IMR-90 (cell line): Measurements from ENCODE around the gene CALHM3. TPM values are rescaled to one million over a fixed set of nuclear protein-coding genes. Genes with fewer than 3 reads are reported as not detected.

Source experiments
- ATAC-seq: fragments of 200-7000 bp; cut with Tn5 transposase; 2 replicates; pipeline ENCODE4 v1.9.1; 2020; ENCODE audit warnings: low read depth, mild to moderate bottlenecking, moderate library complexity
- BruUV-seq: library from RNA; stranded (reverse); fragments of 400-500 nt; replicated peaks from 2 replicates; lab custom pipeline; 2021; lab: Mats Ljungman, UMichigan
- CTCF ChIA-PET: fragments of 300-600 bp; formaldehyde crosslinking; extraction: SDS; loops from one replicate; lab custom pipeline; 2021; ENCODE audit warnings: antibody characterized with exemption; lab: Yijun Ruan, JAX
- POLR2A ChIA-PET: fragments of 300-600 bp; sonication (Branson Sonifier 250); formaldehyde crosslinking; loops from one replicate; lab custom pipeline; 2022; ENCODE audit warnings: antibody characterized with exemption; ENCODE audit not compliant: unreplicated experiment; lab: Charles Lee
- DNase-seq: peaks from one replicate; pipeline ENCODE4 v3.0.0; 2013
- H2AFZ ChIP-seq: replicated peaks from 2 replicates; pipeline ENCODE3; 2013; ENCODE audit warnings: low read length, mild to moderate bottlenecking; ENCODE audit not compliant: poor library complexity
- H2AK5ac ChIP-seq: 2 replicates; pipeline ENCODE4 v1.6.1; 2013; ENCODE audit warnings: low read depth, low read length, inconsistent platforms
- H2AK9ac ChIP-seq: replicated peaks from 2 replicates; pipeline ENCODE3; 2013; ENCODE audit warnings: mild to moderate bottlenecking, low read depth, low read length, moderate library complexity; ENCODE audit not compliant: poor library complexity
- H2BK120ac ChIP-seq: 2 replicates; pipeline ENCODE4 v1.6.1; 2013; ENCODE audit warnings: low read depth, low read length, inconsistent platforms
- H2BK15ac ChIP-seq: 3 replicates; pipeline ENCODE4 v1.6.1; 2013; ENCODE audit warnings: low read depth, low read length, inconsistent platforms
- H2BK20ac ChIP-seq: 2 replicates; pipeline ENCODE4 v1.6.1; 2013; ENCODE audit warnings: low read depth, mild to moderate bottlenecking, inconsistent platforms, low read length, moderate library complexity
- H2BK5ac ChIP-seq: 2 replicates; pipeline ENCODE4 v1.6.1; 2013; ENCODE audit warnings: mild to moderate bottlenecking, low read depth, low read length, inconsistent platforms; ENCODE audit not compliant: poor library complexity, severe bottlenecking
- H3K14ac ChIP-seq: replicated peaks from 2 replicates; pipeline ENCODE4 v1.6.1; 2013; ENCODE audit warnings: low read depth, low read length, inconsistent platforms
- H3K18ac ChIP-seq: 2 replicates; pipeline ENCODE4 v1.6.1; 2013; ENCODE audit warnings: low read depth, low read length, control low read depth
- H3K23ac ChIP-seq: 2 replicates; pipeline ENCODE4 v1.6.1; 2013; ENCODE audit warnings: low read depth, low read length, inconsistent platforms
- H3K27ac ChIP-seq: 2 replicates; pipeline ENCODE4 v1.5.1; 2013; ENCODE audit warnings: mild to moderate bottlenecking, control low read depth, low read length; ENCODE audit not compliant: insufficient read depth
- H3K27me3 ChIP-seq: 2 replicates; pipeline ENCODE4 v1.6.1; 2013; ENCODE audit warnings: low read length; ENCODE audit not compliant: control insufficient read depth, insufficient read depth
- H3K36me3 ChIP-seq: 2 replicates; pipeline ENCODE4 v1.6.1; 2013; ENCODE audit warnings: low read length, mixed read lengths; ENCODE audit not compliant: control insufficient read depth, insufficient read depth
- H3K4ac ChIP-seq: 2 replicates; pipeline ENCODE4 v1.6.1; 2013; ENCODE audit warnings: low read depth, low read length, inconsistent platforms
- H3K4me1 ChIP-seq: 2 replicates; pipeline ENCODE4 v1.6.1; 2013; ENCODE audit warnings: low read length, mixed read lengths; ENCODE audit not compliant: control insufficient read depth, insufficient read depth
- H3K4me2 ChIP-seq: 2 replicates; pipeline ENCODE4 v1.6.1; 2013; ENCODE audit warnings: low read depth, mild to moderate bottlenecking, control low read depth, low read length, moderate library complexity
- H3K4me3 ChIP-seq: 2 replicates; pipeline ENCODE4 v1.5.1; 2013; ENCODE audit warnings: low read depth, mild to moderate bottlenecking, control low read depth, low read length, moderate library complexity; ENCODE audit not compliant: insufficient read depth
- H3K56ac ChIP-seq: 2 replicates; pipeline ENCODE4 v1.6.1; 2013; ENCODE audit warnings: low read length, inconsistent platforms; ENCODE audit not compliant: insufficient read depth; ENCODE audit errors: extremely low read depth
- H3K79me1 ChIP-seq, 2 experiments: 2 replicates each; pipeline ENCODE4 v1.6.1; 2013; ENCODE audit warnings: low read length in 2 of 2, inconsistent platforms in 1 of 2, low read depth in 1 of 2
- H3K9ac ChIP-seq: 2 replicates; pipeline ENCODE4 v1.6.1; 2013; ENCODE audit warnings: low read depth, low read length, control low read depth
- H3K9me1 ChIP-seq: 2 replicates; pipeline ENCODE4 v1.6.1; 2013; ENCODE audit warnings: low read length, inconsistent platforms; ENCODE audit not compliant: insufficient read depth
- H3K9me3 ChIP-seq: 2 replicates; pipeline ENCODE4 v1.6.1; 2013; ENCODE audit warnings: low read length; ENCODE audit not compliant: control insufficient read depth, insufficient read depth
- H4K20me1 ChIP-seq: 2 replicates; pipeline ENCODE4 v1.6.1; 2013; ENCODE audit warnings: low read length, inconsistent platforms; ENCODE audit not compliant: insufficient read depth
- H4K5ac ChIP-seq: 2 replicates; pipeline ENCODE4 v1.6.1; 2013; ENCODE audit warnings: mild to moderate bottlenecking, low read depth, low read length, control low read depth
- H4K8ac ChIP-seq, 2 experiments: 2 replicates each; pipeline ENCODE4 v1.6.1; 2013; ENCODE audit warnings: low read depth in 2 of 2, low read length in 2 of 2, control low read depth in 1 of 2, inconsistent platforms in 1 of 2
- H4K91ac ChIP-seq: 2 replicates; pipeline ENCODE4 v1.6.1; 2013; ENCODE audit warnings: low read depth, low read length, inconsistent platforms; ENCODE audit not compliant: insufficient read depth
- BHLHE40 ChIP-seq: fragments of 150-350 bp; IDR thresholded peaks from 2 replicates; pipeline ENCODE4 v1.6.1; 2016; ENCODE audit warnings: mild to moderate bottlenecking, low read depth, low read length
- CEBPB ChIP-seq: IDR thresholded peaks from 2 replicates; pipeline ENCODE4 v1.6.1; 2012; ENCODE audit warnings: low read depth, low read length, improper control_type of control experiment
- CHD1 ChIP-seq: IDR thresholded peaks from 2 replicates; pipeline ENCODE4 v1.6.1; 2012; ENCODE audit warnings: low read depth, low read length, improper control_type of control experiment
- FOS ChIP-seq: fragments of 150-350 bp; IDR thresholded peaks from 2 replicates; pipeline ENCODE4 v1.6.1; 2016; ENCODE audit warnings: low read depth, low read length
- MAFK ChIP-seq: IDR thresholded peaks from 2 replicates; pipeline ENCODE4 v1.6.1; 2012; ENCODE audit warnings: low read depth, low read length, improper control_type of control experiment
- MAZ ChIP-seq: IDR thresholded peaks from 2 replicates; pipeline ENCODE4 v1.6.1; 2012; ENCODE audit warnings: low read depth, mild to moderate bottlenecking, low read length, improper control_type of control experiment, moderate library complexity, borderline replicate concordance
- MXI1 ChIP-seq: IDR thresholded peaks from 2 replicates; pipeline ENCODE4 v1.6.1; 2012; ENCODE audit warnings: low read depth, mild to moderate bottlenecking, low read length, moderate library complexity, borderline replicate concordance
- NFE2L2 ChIP-seq: fragments of 150-350 bp; IDR thresholded peaks from 2 replicates; pipeline ENCODE4 v1.6.1; 2016; ENCODE audit warnings: low read depth, mild to moderate bottlenecking, low read length
- POLR2A ChIP-seq: IDR thresholded peaks from 2 replicates; pipeline ENCODE4 v1.6.1; 2012; ENCODE audit warnings: mild to moderate bottlenecking, low read depth, low read length
- RAD21 ChIP-seq: IDR thresholded peaks from 2 replicates; pipeline ENCODE4 v1.6.1; 2012; ENCODE audit warnings: low read length, improper control_type of control experiment
- RFX5 ChIP-seq: IDR thresholded peaks from 2 replicates; pipeline ENCODE4 v1.8.0; 2012; ENCODE audit warnings: low read depth, mild to moderate bottlenecking, low read length, moderate library complexity
- SMC3 ChIP-seq: fragments of 150-350 bp; IDR thresholded peaks from 2 replicates; pipeline ENCODE4 v1.6.1; 2016; ENCODE audit warnings: low read depth, mild to moderate bottlenecking, antibody characterized with exemption, low read length, moderate library complexity
- WGBS, 2 experiments: methylation state at CpG; one replicate each; pipeline versions ENCODE4 v1.1.5 to v1.1.7; 2013; ENCODE audit warnings: missing lambda C conversion rate in 2 of 2; ENCODE audit not compliant: insufficient read length in 1 of 2; ENCODE audit errors: extremely low coverage in 2 of 2; 5-methylcytosine and 5-hydroxymethylcytosine counted together
- dilution Hi-C: fragments of 300-500 bp; cut with HindIII; formaldehyde crosslinking; loops from one replicate; pipeline ENCODE4 v1.14.3; 2018; ENCODE audit warnings: low sequenced_read_pairs; ENCODE audit not compliant: unreplicated experiment
- in situ Hi-C: fragments of 300-500 bp; cut with MboI; formaldehyde crosslinking; loops from 3 replicates; pipeline ENCODE4 v1.14.3; 2019; ENCODE audit warnings: low sequenced_read_pairs, inconsistent platforms, mixed read lengths
- intact Hi-C: fragments of 100-400 bp; cut with micrococcal nuclease; formaldehyde crosslinking; loops from 2 replicates; pipeline ENCODE4 v1.10.0; 2022
- polyA plus RNA-seq, 3 experiments: library from polyadenylated mRNA; depleted of rRNA; stranded (reverse); fragments of >200 nt; gene quantifications; 2 replicates each; pipeline ENCODE4 v1.2.3, GENCODE V29; 2012; ENCODE audit warnings: low replicate concordance in 1 of 3
- total RNA-seq: library from RNA; depleted of rRNA; stranded (reverse); fragments of >200 nt; gene quantifications from 2 replicates; pipeline ENCODE4 v1.2.3, GENCODE V29; 2012
- TF ChIP-seq, protein P1 (sequence below): conservative IDR thresholded peaks from 2 replicates; pipeline ENCODE4 v1.5.1; 2012; ENCODE audit warnings: mild to moderate bottlenecking, low read depth, low read length, improper control_type of control experiment
- TF ChIP-seq, protein P2 (sequence below): fragments of 150-350 bp; IDR thresholded peaks from 2 replicates; pipeline ENCODE4 v1.6.1; 2016; ENCODE audit warnings: low read depth, mild to moderate bottlenecking, low read length, moderate library complexity, borderline replicate concordance
- TF ChIP-seq, protein P3 (sequence below): fragments of 150-350 bp; IDR thresholded peaks from 2 replicates; pipeline ENCODE4 v1.6.1; 2017; ENCODE audit warnings: mild to moderate bottlenecking, antibody characterized with exemption, low read length, low read depth

CALHM3 gene
- total and polyA plus RNA-seq, 2 of the 4 experiments (the other 2 are of a cell fraction) = not detected

DNA sequence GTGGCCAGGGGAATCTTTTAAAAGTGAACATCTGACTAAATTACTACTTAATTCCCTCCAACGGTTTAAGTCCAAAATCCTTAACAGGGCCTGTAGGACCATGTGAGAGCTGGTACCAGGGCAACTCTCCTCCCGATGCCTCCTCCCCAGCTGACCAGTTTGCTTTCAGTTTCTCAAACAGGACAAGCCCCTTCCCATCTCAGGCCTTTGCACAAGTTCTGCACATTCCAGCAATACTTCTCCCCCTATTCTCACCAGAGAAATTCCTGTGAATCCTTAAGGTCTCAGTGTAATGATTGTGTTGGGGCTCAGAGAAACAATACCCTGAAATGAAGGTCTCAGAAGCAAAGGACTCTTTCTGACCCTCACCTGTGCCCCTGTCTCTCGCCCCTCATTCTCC, 12.3 kb downstream of the CALHM3 start:
- H3K4me2 ChIP-seq = no peak overlapping the region
- H4K5ac ChIP-seq = no peak overlapping the region
- no peak overlapping the region for H3K4me3 ChIP-seq
- intact Hi-C loops (no loop called here), in situ Hi-C loops (no loop called here), dilution Hi-C loops (no loop called here)
- DNase-seq (peak; percentile 28), ATAC-seq (peak; percentile 58)
- BruUV-seq = no TSS peak
- no peak overlapping the region for H3K27ac ChIP-seq
- no peak overlapping the region for H2BK5ac ChIP-seq
- no peak overlapping the region for H3K56ac ChIP-seq
- H3K18ac ChIP-seq = no peak overlapping the region
- no peak overlapping the region for H4K8ac ChIP-seq
- no peak overlapping the region for H3K14ac ChIP-seq
- no peak overlapping the region for H2BK15ac ChIP-seq
- H3K4ac ChIP-seq = no peak overlapping the region; the same call in 1 of the 2 replicates
- H3K23ac ChIP-seq = 0 out of 2 replicates have a peak overlapping the region, but pooled peaks have one; percentile 11
- no peak overlapping the region for H2BK120ac ChIP-seq
- no peaks in the 10 kb centered on the region for H4K20me1 ChIP-seq
- no peak overlapping the region for H2BK20ac ChIP-seq
- no peaks in the 10 kb centered on the region for H3K36me3 ChIP-seq
- WGBS, 2 experiments = 60% methylated on average over 2 of the region's 3 CpGs; no CpG with 5 or more reads in 1 of the 2 experiments
- peaks cover 37% of the 10 kb centered on the region for H3K27me3 ChIP-seq
- no peaks in the 10 kb centered on the region; the same call in 1 of the 2 replicates for H3K9me1 ChIP-seq
- TF ChIP-seq CEBPB (no peak), BHLHE40 (no peak), CHD1 (no peak), POLR2A (no peak), RAD21 (no peak), FOS (no peak), SMC3 (no peak), RFX5 (no peak), MAFK (no peak), MXI1 (no peak), NFE2L2 (no peak), MAZ (no peak)
- TF ChIP-seq, protein P1, sequence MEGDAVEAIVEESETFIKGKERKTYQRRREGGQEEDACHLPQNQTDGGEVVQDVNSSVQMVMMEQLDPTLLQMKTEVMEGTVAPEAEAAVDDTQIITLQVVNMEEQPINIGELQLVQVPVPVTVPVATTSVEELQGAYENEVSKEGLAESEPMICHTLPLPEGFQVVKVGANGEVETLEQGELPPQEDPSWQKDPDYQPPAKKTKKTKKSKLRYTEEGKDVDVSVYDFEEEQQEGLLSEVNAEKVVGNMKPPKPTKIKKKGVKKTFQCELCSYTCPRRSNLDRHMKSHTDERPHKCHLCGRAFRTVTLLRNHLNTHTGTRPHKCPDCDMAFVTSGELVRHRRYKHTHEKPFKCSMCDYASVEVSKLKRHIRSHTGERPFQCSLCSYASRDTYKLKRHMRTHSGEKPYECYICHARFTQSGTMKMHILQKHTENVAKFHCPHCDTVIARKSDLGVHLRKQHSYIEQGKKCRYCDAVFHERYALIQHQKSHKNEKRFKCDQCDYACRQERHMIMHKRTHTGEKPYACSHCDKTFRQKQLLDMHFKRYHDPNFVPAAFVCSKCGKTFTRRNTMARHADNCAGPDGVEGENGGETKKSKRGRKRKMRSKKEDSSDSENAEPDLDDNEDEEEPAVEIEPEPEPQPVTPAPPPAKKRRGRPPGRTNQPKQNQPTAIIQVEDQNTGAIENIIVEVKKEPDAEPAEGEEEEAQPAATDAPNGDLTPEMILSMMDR = no peak
- TF ChIP-seq, protein P2, sequence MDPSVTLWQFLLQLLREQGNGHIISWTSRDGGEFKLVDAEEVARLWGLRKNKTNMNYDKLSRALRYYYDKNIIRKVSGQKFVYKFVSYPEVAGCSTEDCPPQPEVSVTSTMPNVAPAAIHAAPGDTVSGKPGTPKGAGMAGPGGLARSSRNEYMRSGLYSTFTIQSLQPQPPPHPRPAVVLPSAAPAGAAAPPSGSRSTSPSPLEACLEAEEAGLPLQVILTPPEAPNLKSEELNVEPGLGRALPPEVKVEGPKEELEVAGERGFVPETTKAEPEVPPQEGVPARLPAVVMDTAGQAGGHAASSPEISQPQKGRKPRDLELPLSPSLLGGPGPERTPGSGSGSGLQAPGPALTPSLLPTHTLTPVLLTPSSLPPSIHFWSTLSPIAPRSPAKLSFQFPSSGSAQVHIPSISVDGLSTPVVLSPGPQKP = no peak
- TF ChIP-seq, protein P3, sequence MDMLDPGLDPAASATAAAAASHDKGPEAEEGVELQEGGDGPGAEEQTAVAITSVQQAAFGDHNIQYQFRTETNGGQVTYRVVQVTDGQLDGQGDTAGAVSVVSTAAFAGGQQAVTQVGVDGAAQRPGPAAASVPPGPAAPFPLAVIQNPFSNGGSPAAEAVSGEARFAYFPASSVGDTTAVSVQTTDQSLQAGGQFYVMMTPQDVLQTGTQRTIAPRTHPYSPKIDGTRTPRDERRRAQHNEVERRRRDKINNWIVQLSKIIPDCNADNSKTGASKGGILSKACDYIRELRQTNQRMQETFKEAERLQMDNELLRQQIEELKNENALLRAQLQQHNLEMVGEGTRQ = no peak
- no peak overlapping the region for H4K91ac ChIP-seq
- no peak overlapping the region for H2AK9ac ChIP-seq
- no peak overlapping the region for H2AK5ac ChIP-seq
- H3K9ac ChIP-seq = no peak overlapping the region
- ChIA-PET POLR2A (no interaction called here), CTCF (no interaction called here)
- peaks cover 3% of the 10 kb centered on the region; the same call in 1 of the 2 replicates for H3K4me1 ChIP-seq
- peak overlapping the region; percentile 32 for H2AFZ ChIP-seq
- H3K79me1 ChIP-seq = no peaks in the 10 kb centered on the region
- H3K9me3 ChIP-seq = no peaks in the 10 kb centered on the region
